ENCODE results near the gene PAK4. TPM values are rescaled to one million over a fixed set of nuclear protein-coding genes. Genes with fewer than 3 reads are reported as not detected.

Gene PAK4
- total RNA-seq, 1 experiment from 2014 or later: 90.1 TPM

DNA sequence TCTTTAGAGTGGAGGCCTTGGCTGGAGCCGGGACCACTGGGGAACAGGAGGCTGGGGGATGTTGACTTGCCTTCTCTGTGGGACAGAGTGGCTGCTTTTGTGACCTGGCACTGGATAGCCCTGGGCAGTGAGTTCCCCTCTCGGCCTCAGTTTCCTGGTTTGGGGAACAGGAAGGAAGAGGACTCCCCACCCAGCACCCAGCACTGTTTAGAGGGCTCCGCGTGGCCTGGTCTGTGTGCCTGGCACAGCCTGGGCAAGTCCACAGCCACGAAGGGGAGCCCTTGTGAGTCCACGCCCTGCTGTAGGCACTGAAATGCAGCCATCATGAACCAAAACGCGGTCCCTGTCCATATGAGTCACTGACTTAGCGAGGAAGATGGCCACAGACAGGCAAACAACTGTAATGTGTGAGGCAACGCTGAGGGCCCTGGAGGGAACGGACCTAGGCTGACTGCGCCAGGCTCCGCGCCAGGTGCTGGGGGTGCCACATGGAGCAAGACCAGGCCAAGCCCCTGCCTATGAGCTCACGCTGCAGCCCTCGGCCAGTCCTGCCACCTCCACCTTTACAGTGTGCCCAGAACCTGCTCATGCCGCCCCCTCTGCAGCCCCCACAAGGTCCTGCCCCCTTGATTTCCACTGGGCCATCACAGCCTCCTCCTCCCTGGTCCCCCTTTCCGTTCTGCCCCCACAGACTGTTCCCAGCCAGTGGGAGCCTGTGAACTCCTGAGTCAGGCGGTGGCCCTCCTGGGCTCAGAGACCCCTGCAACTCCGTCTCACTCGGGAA lies 35.5 kb downstream of the PAK4 start:
- CTCF ChIA-PET: no interaction called here
- H3K4me1 ChIP-seq (ENCODE audit: control insufficient read depth in 1 of 2, insufficient read depth in 2 of 2, low read length in 2 of 2): peaks cover 12 to 18% of the 10 kb centered on the region in 2 experiments
- H3K9ac ChIP-seq (ENCODE audit: low read length): no peak overlapping the region
- no peaks in the 10 kb centered on the region for H3K27me3 ChIP-seq (ENCODE audit: insufficient read depth, low read length)
- ATAC-seq (no peak), DNase-seq (ENCODE audit: low read depth, low spot score) (no peak)
- RAD21 ChIA-PET (ENCODE audit: low non-redundant PET in 1 of 2, low total read pairs in 2 of 2, uncharacterized antibody in 2 of 2, unreplicated experiment in 2 of 2): no interaction called here
- POLR2A ChIA-PET: no interaction called here
- H2AFZ ChIP-seq (ENCODE audit: low read depth, low read length, poor library complexity, severe bottlenecking): no peak overlapping the region
- H3K27ac ChIP-seq (ENCODE audit: low read depth, low read length): no peak overlapping the region
- H3K4me2 ChIP-seq (ENCODE audit: low read length): no peak overlapping the region
- no peaks in the 10 kb centered on the region for H3K36me3 ChIP-seq (ENCODE audit: control insufficient read depth in 1 of 2, insufficient read depth in 2 of 2, low read length in 2 of 2)
- H4K20me1 ChIP-seq (ENCODE audit: insufficient read depth): no peaks in the 10 kb centered on the region
- intact Hi-C loops (cut with micrococcal nuclease): no loop called here
- no peak for TF ChIP-seq EZH2phosphoT487 (IDR thresholded peaks at IDR 0.05; ENCODE audit: borderline replicate concordance)
- peaks cover 83% of the 10 kb centered on the region for H3K79me2 ChIP-seq (ENCODE audit: insufficient read depth, low read length)
- H3K9me2 ChIP-seq (ENCODE audit: insufficient read depth): no peaks in the 10 kb centered on the region
- H3K4me3 ChIP-seq (replicated peaks in 1 of 2; ENCODE audit: low read depth in 1 of 2, low read length in 2 of 2): no peak overlapping the region
- no TSS peak for BruUV-seq (replicated peaks)
- no peaks in the 10 kb centered on the region for H3K9me3 ChIP-seq (ENCODE audit: control insufficient read depth in 1 of 2, insufficient read depth in 1 of 2, low read depth in 1 of 2, low read length in 2 of 2)

- H3K27ac ChIP-seq (ENCODE audit: low read depth, low read length): no peak overlapping the region
- BruUV-seq (replicated peaks): no TSS peak
- peaks cover 12 to 18% of the 10 kb centered on the region in 2 experiments; a peak in 3 of 4 replicates for H3K4me1 ChIP-seq (ENCODE audit: control insufficient read depth in 1 of 2, insufficient read depth in 2 of 2, low read length in 2 of 2)
- ATAC-seq (no peak), DNase-seq (ENCODE audit: low read depth, low spot score) (no peak)
- H3K27me3 ChIP-seq (ENCODE audit: insufficient read depth, low read length): no peaks in the 10 kb centered on the region
- no peaks in the 10 kb centered on the region for H4K20me1 ChIP-seq (ENCODE audit: insufficient read depth)
- ChIA-PET POLR2A (no interaction called here), RAD21 (ENCODE audit: low non-redundant PET in 1 of 2, low total read pairs in 2 of 2, uncharacterized antibody in 2 of 2, unreplicated experiment in 2 of 2) (no interaction called here), CTCF (no interaction called here)
- H3K9me3 ChIP-seq (ENCODE audit: control insufficient read depth in 1 of 2, insufficient read depth in 1 of 2, low read depth in 1 of 2, low read length in 2 of 2): no peaks in the 10 kb centered on the region
- intact Hi-C loops (cut with micrococcal nuclease): no loop called here
- H3K9ac ChIP-seq (ENCODE audit: low read length): no peak overlapping the region
- no peaks in the 10 kb centered on the region for H3K9me2 ChIP-seq (ENCODE audit: insufficient read depth)
- H2AFZ ChIP-seq (ENCODE audit: low read depth, low read length, poor library complexity, severe bottlenecking): no peak overlapping the region
- no peaks in the 10 kb centered on the region for H3K36me3 ChIP-seq (ENCODE audit: control insufficient read depth in 1 of 2, insufficient read depth in 2 of 2, low read length in 2 of 2)
- peaks cover 72% of the 10 kb centered on the region for H3K79me2 ChIP-seq (ENCODE audit: insufficient read depth, low read length)
- no peak overlapping the region for H3K4me2 ChIP-seq (ENCODE audit: low read length)
- no peak overlapping the region for H3K4me3 ChIP-seq (replicated peaks in 1 of 2; ENCODE audit: low read depth in 1 of 2, low read length in 2 of 2)
- TF ChIP-seq, protein P1, sequence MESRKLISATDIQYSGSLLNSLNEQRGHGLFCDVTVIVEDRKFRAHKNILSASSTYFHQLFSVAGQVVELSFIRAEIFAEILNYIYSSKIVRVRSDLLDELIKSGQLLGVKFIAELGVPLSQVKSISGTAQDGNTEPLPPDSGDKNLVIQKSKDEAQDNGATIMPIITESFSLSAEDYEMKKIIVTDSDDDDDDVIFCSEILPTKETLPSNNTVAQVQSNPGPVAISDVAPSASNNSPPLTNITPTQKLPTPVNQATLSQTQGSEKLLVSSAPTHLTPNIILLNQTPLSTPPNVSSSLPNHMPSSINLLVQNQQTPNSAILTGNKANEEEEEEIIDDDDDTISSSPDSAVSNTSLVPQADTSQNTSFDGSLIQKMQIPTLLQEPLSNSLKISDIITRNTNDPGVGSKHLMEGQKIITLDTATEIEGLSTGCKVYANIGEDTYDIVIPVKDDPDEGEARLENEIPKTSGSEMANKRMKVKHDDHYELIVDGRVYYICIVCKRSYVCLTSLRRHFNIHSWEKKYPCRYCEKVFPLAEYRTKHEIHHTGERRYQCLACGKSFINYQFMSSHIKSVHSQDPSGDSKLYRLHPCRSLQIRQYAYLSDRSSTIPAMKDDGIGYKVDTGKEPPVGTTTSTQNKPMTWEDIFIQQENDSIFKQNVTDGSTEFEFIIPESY (IDR thresholded peaks at IDR 0.05; ENCODE audit: extremely low read depth, insufficient replicate concordance, low read length): no peak
- TF ChIP-seq YY1 (IDR thresholded peaks at IDR 0.05; ENCODE audit: extremely low read depth, insufficient replicate concordance, low read depth, low read length): no peak
- no peak for TF ChIP-seq JUND (IDR thresholded peaks at IDR 0.05)
- TF ChIP-seq TCF7L2 (IDR thresholded peaks at IDR 0.05; ENCODE audit: borderline replicate concordance, extremely low read depth, insufficient read depth, insufficient read length): no peak
- no peak for TF ChIP-seq ZNF274 (IDR thresholded peaks at IDR 0.05; ENCODE audit: low read depth, low read length)
- TF ChIP-seq, protein P2, sequence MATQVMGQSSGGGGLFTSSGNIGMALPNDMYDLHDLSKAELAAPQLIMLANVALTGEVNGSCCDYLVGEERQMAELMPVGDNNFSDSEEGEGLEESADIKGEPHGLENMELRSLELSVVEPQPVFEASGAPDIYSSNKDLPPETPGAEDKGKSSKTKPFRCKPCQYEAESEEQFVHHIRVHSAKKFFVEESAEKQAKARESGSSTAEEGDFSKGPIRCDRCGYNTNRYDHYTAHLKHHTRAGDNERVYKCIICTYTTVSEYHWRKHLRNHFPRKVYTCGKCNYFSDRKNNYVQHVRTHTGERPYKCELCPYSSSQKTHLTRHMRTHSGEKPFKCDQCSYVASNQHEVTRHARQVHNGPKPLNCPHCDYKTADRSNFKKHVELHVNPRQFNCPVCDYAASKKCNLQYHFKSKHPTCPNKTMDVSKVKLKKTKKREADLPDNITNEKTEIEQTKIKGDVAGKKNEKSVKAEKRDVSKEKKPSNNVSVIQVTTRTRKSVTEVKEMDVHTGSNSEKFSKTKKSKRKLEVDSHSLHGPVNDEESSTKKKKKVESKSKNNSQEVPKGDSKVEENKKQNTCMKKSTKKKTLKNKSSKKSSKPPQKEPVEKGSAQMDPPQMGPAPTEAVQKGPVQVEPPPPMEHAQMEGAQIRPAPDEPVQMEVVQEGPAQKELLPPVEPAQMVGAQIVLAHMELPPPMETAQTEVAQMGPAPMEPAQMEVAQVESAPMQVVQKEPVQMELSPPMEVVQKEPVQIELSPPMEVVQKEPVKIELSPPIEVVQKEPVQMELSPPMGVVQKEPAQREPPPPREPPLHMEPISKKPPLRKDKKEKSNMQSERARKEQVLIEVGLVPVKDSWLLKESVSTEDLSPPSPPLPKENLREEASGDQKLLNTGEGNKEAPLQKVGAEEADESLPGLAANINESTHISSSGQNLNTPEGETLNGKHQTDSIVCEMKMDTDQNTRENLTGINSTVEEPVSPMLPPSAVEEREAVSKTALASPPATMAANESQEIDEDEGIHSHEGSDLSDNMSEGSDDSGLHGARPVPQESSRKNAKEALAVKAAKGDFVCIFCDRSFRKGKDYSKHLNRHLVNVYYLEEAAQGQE (IDR thresholded peaks at IDR 0.05; ENCODE audit: low read depth): no peak
- no peak for TF ChIP-seq ATF3 (IDR thresholded peaks at IDR 0.05)
- no peak for TF ChIP-seq POLR2A (IDR thresholded peaks at IDR 0.05; ENCODE audit: borderline replicate concordance, extremely low read depth, insufficient read depth, insufficient read length)
- no peak for TF ChIP-seq SP1 (IDR thresholded peaks at IDR 0.05; ENCODE audit: low read depth)
- TF ChIP-seq EGR1 (IDR thresholded peaks at IDR 0.05; ENCODE audit: low read depth): no peak
- no peak for TF ChIP-seq SIN3A (IDR thresholded peaks at IDR 0.05; ENCODE audit: low read depth)
- no peak for TF ChIP-seq EZH2phosphoT487 (IDR thresholded peaks at IDR 0.05; ENCODE audit: borderline replicate concordance)
- TF ChIP-seq CBX3 (IDR thresholded peaks at IDR 0.05; ENCODE audit: low read depth): no peak
- TF ChIP-seq RAD21 (IDR thresholded peaks at IDR 0.05; ENCODE audit: low read depth): no peak
Measured at GRCh38 chr19:39162441-39163043, 37.0 kb downstream of the PAK4 start.
